Nucleus accumbens (tissue), 56 donors: ENCODE results near the gene SDK1.
"Not testable (repeated sequence)": the region's sequence is repeated elsewhere in the genome, so short reads cannot be mapped to it uniquely, and the experiment has no call there.

Source experiments
- DNase-seq, 56 donors: peaks; one replicate each; lab custom pipeline; 2025; lab: John Stamatoyannopoulos, UW

Gene SDK1

DNA sequence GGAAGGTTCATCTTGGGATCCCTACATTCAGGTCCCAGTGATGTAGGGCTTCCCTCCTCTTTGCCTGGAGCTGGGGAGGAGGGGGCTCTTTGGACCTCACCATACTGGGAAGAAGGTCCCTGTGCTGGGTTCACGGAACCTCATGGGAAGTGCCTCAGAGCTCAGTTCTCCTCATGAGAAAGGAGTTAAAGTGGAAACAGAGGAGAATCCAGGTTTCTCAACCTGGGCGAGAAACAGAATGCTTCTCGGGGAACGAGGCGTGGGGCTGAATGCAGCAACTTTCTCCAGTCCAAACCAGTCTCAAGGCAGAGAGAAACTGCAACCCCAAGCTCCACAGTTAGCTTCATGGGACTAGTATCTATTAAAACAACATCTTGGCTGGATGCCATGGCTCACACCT, 998.4 kb downstream of the SDK1 start:
- DNase-seq: no peak

DNA sequence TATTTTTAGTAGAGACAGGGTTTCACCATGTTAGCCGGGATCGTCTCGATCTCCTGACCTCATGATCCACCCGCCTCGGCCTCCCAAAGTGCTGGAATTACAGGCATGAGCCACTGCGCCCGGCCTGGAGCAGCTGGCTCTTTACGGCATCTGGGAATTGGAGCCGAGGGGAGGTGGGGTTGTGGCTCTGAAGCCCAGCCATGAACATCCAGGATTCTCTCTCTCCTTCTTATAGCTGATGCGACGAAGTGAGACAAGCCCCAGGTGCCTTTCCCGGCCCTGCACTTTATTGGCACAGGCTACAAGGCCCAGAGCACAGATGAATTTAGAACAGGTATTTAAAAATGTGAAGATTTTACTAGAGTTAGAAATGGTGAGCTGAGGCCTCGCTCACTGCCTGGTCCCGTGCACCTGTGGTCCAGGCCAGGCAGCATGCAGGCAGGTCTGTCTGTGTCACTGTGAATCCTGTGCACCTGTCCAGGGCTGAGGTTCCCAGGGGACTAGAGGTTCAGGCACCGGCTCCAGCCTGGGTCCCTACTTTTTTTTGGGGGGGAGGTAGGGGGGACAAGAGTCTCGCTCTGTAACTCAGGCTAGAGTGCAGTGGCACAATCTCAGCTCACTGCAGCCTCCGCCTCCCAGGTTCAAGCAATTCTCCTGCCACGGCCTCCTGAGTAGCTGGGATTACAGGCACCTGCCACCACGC, 1001.3 kb downstream of the SDK1 start:
- DNase-seq: no peak

DNA sequence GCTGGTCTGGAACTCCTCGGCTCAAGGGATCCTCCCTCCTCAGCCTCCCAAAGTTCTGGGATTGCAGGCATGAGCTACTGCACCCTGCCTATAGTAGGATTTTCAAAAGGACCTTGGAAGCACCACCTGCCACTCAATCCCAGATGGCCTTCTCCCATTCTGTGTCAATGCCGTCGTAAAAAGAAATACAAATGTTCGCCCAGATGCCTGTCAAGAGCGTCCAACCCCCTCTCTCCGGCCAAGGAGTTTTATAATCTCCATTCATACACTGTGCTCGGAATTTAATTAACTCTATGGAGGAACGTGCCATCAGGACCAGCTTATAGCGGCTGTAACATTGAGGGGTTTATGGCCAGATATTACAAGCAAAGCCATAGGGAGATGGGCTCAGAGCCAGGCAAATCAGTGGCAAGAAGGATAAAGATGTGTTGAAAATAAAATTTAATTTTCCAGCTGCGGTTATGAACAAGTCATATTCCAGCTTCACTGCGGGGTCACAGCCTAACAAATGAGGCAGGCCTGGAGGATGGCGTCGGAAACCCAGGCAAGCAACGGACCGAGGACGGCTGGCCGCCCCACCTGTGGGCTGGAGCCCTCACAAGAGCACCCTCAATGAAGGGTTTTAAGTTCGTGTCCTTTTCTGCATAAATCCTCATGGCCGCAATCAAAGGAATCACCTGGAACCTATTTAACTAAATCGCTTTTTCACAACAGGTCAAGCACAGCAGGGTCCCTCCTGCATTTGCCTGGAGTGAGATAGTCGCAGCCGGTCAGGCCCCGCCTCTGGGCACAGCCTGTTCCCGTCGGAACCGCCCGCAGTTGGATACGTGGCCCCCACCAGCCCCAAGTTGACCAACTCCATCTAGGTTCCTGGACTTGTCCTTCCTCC, 1006.5 kb downstream of the SDK1 start:
- DNase-seq: no peak

DNA sequence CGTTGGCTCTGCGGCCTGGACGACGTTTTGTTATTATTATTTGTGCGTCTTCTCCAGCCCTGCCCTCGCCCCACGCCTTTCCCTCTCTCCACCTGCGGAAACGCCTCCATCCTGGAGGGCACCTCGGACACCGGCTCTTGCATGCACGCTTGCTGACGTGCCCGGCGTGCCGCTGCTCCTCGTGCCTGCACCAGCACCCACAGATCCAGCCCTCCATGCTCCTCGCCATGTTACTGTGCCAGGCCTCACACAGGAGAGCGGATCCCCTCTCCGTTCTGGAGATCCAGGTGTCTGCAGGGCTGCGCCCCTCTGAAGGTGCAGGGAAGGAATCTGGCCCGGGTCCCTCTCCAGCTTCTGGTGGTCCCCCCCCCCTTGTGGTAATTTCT, 1007.1 kb downstream of the SDK1 start:
- no peak for DNase-seq

DNA sequence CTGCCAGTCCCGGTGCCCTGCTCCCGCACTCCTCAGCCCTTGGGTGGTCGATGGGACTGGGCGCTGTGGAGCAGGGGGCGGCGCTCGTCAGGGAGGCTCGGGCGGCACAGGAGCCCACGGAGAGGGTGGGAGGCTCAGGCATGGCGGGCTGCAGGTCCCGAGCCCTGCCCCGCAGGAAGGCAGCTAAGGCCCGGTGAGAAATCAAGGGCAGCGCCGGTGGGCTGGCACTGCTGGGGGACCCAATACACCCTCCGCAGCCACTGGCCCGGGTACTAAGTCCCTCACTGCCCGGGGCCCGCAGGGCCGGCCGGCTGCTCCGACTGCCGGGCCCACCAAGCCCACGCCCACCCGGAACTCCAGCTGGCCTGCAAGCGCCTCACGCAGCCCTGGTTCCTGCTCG, 1012.9 kb downstream of the SDK1 start:
- not testable (repeated sequence) for DNase-seq

DNA sequence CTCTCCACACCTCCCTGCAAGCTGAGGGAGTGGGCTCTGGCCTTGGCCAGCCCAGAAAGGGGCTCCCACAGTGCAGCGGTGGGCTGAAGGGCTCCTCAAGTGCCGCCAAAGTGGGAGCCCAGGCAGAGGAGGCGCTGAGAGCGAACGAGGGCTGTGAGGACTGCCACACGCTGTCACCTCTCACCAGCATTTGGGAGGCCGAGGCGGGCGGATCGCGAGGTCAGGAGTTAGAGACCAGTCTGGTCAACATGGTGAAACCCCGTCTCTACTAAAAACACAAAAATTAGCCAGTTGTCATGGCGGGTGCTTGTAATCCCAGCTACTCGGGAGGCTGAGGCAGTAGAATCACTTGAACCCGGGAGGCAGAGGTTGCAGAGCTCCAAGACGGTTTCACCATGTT, 1013.3 kb downstream of the SDK1 start:
- DNase-seq: not testable (repeated sequence)
